GM12801 (cell line): ENCODE measurements around the gene ADAMTS2.

Source experiments
- TF ChIP-seq, protein P1 (sequence below): IDR thresholded peaks from one replicate; pipeline ENCODE4 v1.5.1; 2011; ENCODE audit warnings: control low read depth; ENCODE audit not compliant: insufficient read length; ENCODE audit errors: extremely low read depth

The ADAMTS2 gene

GRCh38 chr5:179332741-179333290 lies 12.4 kb downstream of the ADAMTS2 start:
- TF ChIP-seq, protein P1, sequence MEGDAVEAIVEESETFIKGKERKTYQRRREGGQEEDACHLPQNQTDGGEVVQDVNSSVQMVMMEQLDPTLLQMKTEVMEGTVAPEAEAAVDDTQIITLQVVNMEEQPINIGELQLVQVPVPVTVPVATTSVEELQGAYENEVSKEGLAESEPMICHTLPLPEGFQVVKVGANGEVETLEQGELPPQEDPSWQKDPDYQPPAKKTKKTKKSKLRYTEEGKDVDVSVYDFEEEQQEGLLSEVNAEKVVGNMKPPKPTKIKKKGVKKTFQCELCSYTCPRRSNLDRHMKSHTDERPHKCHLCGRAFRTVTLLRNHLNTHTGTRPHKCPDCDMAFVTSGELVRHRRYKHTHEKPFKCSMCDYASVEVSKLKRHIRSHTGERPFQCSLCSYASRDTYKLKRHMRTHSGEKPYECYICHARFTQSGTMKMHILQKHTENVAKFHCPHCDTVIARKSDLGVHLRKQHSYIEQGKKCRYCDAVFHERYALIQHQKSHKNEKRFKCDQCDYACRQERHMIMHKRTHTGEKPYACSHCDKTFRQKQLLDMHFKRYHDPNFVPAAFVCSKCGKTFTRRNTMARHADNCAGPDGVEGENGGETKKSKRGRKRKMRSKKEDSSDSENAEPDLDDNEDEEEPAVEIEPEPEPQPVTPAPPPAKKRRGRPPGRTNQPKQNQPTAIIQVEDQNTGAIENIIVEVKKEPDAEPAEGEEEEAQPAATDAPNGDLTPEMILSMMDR: no peak

- TF ChIP-seq, protein P1: no peak
Observed at GRCh38 chr5:179331591-179332375, 13.5 kb downstream of the ADAMTS2 start.

GRCh38 chr5:179330186-179330900 lies 14.9 kb downstream of the ADAMTS2 start:
- TF ChIP-seq, protein P1: no peak

GRCh38 chr5:179328291-179328690 lies 17.0 kb downstream of the ADAMTS2 start:
- TF ChIP-seq, protein P1: no peak

DNA sequence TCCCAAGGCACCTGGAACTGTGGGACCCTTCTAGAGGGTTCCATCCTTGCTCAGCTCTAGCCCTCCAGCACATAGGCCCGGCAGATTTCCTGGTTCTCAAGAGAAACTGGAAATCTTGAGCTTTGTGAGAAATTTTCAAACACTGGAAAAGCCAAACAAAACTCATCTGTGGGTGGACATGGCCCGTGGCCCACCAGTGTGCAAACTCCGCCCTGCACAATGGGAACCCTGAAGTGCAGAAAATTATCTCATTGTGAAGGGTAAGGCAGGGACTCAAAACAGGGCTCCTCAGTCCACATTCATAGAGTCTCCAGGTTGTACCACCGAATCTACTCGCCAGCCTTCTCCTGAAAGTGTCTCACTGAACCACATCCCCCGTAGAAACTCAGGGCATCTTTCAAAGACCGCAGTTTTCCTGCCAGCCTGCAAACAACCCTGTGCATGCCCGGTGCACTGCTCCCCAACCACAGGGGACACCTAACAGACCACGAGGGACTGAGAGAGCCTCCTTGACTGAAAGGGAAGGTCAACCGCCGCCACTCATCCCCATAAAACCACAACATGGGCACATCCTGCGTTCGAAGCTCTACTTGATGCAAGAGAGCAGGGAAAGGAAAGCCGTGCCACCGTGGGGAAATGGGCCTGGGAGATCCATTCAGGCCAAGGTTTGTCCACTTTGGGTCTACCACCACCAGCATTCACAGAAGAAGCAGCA lies 18.1 kb downstream of the ADAMTS2 start:
- TF ChIP-seq, protein P1: no peak

DNA sequence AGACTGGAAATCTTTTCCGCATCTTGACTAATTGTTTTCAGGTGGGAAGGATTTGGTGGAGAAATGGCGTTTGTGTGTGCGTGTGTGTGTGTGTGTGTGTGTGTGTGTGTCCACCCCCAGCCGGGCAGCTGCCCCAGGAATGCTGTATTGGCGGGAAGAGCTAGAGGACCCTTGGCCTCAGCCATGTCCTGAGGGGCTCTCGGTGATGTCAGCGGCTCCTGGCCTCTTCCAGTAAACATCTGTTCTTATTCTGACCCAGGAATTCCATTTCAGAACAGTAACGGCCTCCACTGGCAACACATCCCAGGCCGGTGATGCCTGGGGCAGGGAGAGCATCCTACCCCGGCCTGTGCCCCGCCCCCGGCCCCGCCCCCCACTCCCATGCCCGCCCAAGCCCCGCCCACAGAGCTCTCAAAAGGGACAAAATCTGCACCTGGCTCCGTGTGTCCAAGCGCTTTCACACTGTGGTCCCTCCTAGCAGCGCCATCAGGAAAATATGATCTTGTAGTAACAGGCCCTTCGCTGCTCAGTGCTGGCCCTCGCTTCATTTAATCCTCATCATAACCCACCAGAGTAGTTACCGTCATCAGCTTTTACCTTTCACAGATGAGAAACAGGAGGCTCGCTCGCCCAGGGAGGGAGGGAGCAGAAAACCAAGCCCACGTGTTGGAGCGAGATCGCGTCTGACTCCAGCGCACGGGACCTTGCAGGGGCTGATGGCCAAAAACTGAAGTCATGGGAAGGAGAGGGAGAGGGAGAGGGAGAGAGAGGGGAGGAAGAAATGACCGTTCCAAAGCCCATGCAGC lies 18.9 kb downstream of the ADAMTS2 start:
- TF ChIP-seq, protein P1: no peak
